ENCODE data around the gene CMSS1.

Gene CMSS1

DNA sequence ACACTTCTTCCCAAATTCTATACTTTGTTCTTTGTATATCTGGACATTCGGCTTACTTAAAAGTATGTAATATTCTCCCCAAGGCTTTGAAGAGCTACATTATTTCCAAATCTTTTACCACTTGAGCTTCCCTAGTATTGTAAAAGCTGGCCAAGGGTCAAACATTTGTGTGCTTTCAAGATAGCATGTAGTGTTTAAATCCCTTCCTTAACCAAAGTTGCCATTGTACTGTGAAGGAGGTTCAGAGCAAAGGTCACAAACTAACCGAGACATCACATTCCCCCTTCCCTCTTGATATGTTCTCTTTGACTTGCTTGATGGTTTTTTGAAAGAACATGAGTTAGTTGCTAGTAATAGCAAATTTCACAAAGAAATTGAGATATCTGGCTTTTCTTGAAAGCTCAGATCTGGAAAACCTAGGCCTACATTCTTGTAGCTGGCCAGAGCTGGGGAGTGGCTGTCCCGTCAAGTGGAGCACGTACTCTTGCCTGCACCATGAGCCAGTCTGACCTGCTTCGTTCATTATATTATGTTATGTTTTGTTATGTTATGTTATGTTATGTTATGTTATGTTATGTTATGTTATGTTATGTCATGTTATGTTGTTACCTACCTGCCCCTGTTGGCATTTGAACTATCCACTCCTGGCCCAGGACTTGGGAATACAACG, 236.4 kb downstream of the CMSS1 start:
- H3K27ac ChIP-seq = peak overlapping the region in 1 of 2 donors; percentile 43
- TF ChIP-seq, protein P1, sequence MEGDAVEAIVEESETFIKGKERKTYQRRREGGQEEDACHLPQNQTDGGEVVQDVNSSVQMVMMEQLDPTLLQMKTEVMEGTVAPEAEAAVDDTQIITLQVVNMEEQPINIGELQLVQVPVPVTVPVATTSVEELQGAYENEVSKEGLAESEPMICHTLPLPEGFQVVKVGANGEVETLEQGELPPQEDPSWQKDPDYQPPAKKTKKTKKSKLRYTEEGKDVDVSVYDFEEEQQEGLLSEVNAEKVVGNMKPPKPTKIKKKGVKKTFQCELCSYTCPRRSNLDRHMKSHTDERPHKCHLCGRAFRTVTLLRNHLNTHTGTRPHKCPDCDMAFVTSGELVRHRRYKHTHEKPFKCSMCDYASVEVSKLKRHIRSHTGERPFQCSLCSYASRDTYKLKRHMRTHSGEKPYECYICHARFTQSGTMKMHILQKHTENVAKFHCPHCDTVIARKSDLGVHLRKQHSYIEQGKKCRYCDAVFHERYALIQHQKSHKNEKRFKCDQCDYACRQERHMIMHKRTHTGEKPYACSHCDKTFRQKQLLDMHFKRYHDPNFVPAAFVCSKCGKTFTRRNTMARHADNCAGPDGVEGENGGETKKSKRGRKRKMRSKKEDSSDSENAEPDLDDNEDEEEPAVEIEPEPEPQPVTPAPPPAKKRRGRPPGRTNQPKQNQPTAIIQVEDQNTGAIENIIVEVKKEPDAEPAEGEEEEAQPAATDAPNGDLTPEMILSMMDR (IDR thresholded peaks at IDR 0.05) = no peak
- no peak for DNase-seq (ENCODE audit: low spot score)
- H3K4me3 ChIP-seq = no peak overlapping the region

DNA sequence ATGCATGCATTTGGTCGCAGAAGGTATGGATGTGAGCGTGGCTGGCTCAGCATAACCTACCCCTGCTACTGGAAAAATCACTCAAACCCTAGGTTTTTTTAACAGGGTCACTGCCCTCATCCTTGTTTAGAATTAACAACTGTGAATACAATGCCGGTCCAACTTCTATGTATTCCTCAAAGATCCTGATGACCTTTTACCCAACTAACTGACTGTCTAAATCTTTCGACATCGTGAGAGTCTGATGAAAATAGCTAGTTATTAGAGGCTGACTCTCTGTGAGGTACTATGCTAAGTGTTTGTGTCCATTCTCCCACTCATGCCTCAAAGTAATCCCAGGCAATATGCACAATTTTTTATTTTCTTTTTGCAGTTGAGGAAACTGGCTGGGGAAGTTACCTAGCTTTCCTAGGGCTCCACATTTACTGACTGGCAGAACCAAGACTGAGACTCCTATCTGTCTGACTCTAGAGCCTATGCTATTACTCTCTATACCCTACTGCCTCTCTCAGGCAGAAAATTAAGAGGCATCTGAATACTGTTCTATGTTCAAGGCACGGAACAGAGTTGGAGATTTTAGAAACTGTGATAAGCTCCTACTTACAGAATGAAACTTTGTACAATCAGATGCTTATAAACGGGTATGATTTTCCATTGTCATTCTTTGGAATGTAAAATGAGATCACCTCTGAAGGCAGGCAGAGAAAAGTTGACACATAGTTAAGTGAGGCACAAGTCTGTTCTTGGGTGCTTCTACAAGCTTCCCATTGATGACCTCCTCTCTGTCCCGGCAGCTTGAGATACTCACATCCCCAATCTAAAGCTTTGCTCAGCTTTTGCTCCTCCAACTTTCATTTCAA, 240.3 kb downstream of the CMSS1 start:
- TF ChIP-seq, protein P1 (IDR thresholded peaks at IDR 0.05) = no peak
- peak overlapping the region; percentile 2 to 31 for H3K27ac ChIP-seq
- H3K4me3 ChIP-seq = no peak overlapping the region
- no peak for DNase-seq (ENCODE audit: low spot score)

DNA sequence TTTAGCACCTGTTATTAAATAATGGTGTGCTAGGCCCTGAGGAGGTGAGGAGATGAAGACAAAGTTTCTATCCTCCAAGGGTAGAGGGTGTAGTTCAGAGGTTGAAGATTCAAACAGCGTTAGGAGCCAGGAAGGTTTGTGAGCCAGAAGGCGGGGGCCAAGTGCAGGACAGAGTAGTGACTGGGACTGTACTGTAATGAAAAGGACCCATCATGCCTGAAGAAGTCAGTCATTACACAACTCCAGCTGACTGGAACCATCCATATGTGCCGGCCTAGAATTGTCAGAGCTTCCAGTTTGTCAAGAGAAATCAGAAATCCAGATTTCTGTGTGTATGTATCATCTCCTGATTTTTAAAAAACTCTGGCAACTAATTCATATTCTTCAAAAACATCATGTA, 241.8 kb downstream of the CMSS1 start:
- TF ChIP-seq, protein P1 (IDR thresholded peaks at IDR 0.05) = no peak
- Histone ChIP-seq H3K4me3 (no peak overlapping the region), H3K27ac (peak overlapping the region in 1 of 2 donors; percentile 4)
- DNase-seq (ENCODE audit: low spot score) = no peak

- no peak for DNase-seq (ENCODE audit: low spot score)
- TF ChIP-seq, protein P1 (IDR thresholded peaks at IDR 0.05) = no peak
- H3K27ac ChIP-seq = no peak overlapping the region
- no peak overlapping the region for H3K4me3 ChIP-seq
These were observed 243.2 kb downstream of the CMSS1 start for GRCh38 chr3:100060685-100061484.

- DNase-seq (ENCODE audit: low spot score) = no peak
- Histone ChIP-seq H3K4me3 (no peak overlapping the region), H3K27ac (no peak overlapping the region)
- TF ChIP-seq, protein P1 (IDR thresholded peaks at IDR 0.05) = no peak
These were observed 245.0 kb downstream of the CMSS1 start for GRCh38 chr3:100062665-100063064.

- no peak for DNase-seq (ENCODE audit: low spot score)
- Histone ChIP-seq H3K4me3 (no peak overlapping the region), H3K27ac (peak overlapping the region in 1 of 2 donors; percentile 11)
- TF ChIP-seq, protein P1 (IDR thresholded peaks at IDR 0.05) = no peak
These were observed 246.3 kb downstream of the CMSS1 start for GRCh38 chr3:100063929-100064461.
